Keratinocyte (primary cell): ENCODE results near the gene ZBTB46. TPM values are rescaled to one million over a fixed set of nuclear protein-coding genes. Genes with fewer than 3 reads are reported as not detected.

Experiments used
- DNase-seq: peaks from one replicate; pipeline ENCODE4 v3.0.0-alpha.2; 2011; ENCODE audit warnings: low read depth, missing footprints, low spot score
- FAIRE-seq: peaks from 2 replicates; lab custom pipeline; 2011; peaks lifted over from hg19 to GRCh38; lab: Jason Lieb, UNC
- H2AFZ ChIP-seq: 2 replicates; pipeline ENCODE4 v1.6.0; 2012; ENCODE audit warnings: low read length, control low read depth, inconsistent platforms; ENCODE audit not compliant: control insufficient read depth
- H3K27ac ChIP-seq: 2 replicates; pipeline ENCODE4 v1.5.1; 2011; ENCODE audit warnings: low read length; ENCODE audit not compliant: control insufficient read depth, insufficient read depth
- H3K27me3 ChIP-seq: 3 replicates; pipeline ENCODE4 v1.6.0; 2011; ENCODE audit warnings: low read length; ENCODE audit not compliant: control insufficient read depth, insufficient read depth; ENCODE audit errors: extremely low read depth
- H3K36me3 ChIP-seq, 2 experiments: 2 replicates in 1 of 2; 3 replicates in 1 of 2; pipeline ENCODE4 v1.5.1; 2011; ENCODE audit warnings: low read length in 2 of 2, mild to moderate bottlenecking in 1 of 2; ENCODE audit not compliant: control insufficient read depth in 2 of 2, insufficient read depth in 2 of 2; ENCODE audit errors: extremely low read depth in 1 of 2
- H3K4me1 ChIP-seq: 3 replicates; pipeline ENCODE4 v1.5.1; 2011; ENCODE audit warnings: low read length; ENCODE audit not compliant: control insufficient read depth, insufficient read depth; ENCODE audit errors: extremely low read depth
- H3K4me2 ChIP-seq: 3 replicates; pipeline ENCODE4 v1.6.0; 2011; ENCODE audit warnings: low read depth, low read length; ENCODE audit not compliant: control insufficient read depth, insufficient read depth; ENCODE audit errors: extremely low read depth
- H3K4me3 ChIP-seq, 3 experiments: fragments of 200-600 bp in 1 of 3; sonication (generic) in 1 of 3; 2 replicates in 2 of 3; 3 replicates in 1 of 3; pipeline ENCODE4 v1.5.1; 2011 to 2016; ENCODE audit warnings: low read length in 3 of 3, mild to moderate bottlenecking in 3 of 3, control low read depth in 2 of 3, inconsistent platforms in 1 of 3, low read depth in 1 of 3, mixed read lengths in 1 of 3, mixed run types in 1 of 3, moderate library complexity in 1 of 3; ENCODE audit not compliant: control insufficient read depth in 2 of 3, insufficient read depth in 2 of 3; ENCODE audit errors: extremely low read depth in 1 of 3
- H3K79me2 ChIP-seq: 2 replicates; pipeline ENCODE4 v1.6.0; 2012; ENCODE audit warnings: low read length; ENCODE audit not compliant: control insufficient read depth, insufficient read depth
- H3K9ac ChIP-seq: 3 replicates; pipeline ENCODE4 v1.6.0; 2011; ENCODE audit warnings: low read length; ENCODE audit not compliant: control insufficient read depth, insufficient read depth; ENCODE audit errors: extremely low read depth
- H3K9me1 ChIP-seq: 3 replicates; pipeline ENCODE4 v1.6.0; 2011; ENCODE audit warnings: low read length; ENCODE audit not compliant: control insufficient read depth, insufficient read depth; ENCODE audit errors: extremely low read depth
- H3K9me3 ChIP-seq: 2 replicates; pipeline ENCODE4 v1.5.1; 2012; ENCODE audit warnings: low read depth, low read length; ENCODE audit not compliant: control insufficient read depth
- H4K20me1 ChIP-seq: 3 replicates; pipeline ENCODE4 v1.6.0; 2011; ENCODE audit warnings: low read length; ENCODE audit not compliant: control insufficient read depth, insufficient read depth; ENCODE audit errors: extremely low read depth
- EZH2 ChIP-seq: IDR thresholded peaks from one replicate; pipeline ENCODE4 v1.6.1; 2012; ENCODE audit warnings: inconsistent platforms, mild to moderate bottlenecking, low read length, moderate library complexity
- dilution Hi-C: fragments of 300-500 bp; cut with MboI; formaldehyde crosslinking; loops from one replicate; pipeline ENCODE4 v1.7.0; 2020; ENCODE audit warnings: low sequenced_read_pairs; ENCODE audit not compliant: extremely low pct_ligation_motif_present
- polyA plus RNA-seq, 5 experiments: library from polyadenylated mRNA; depleted of rRNA in 3 of 5; stranded (reverse) in 3 of 5; stranded (forward) in 1 of 5; unstranded in 1 of 5; fragments of >200 nt; gene quantifications; 1 replicate in 1 of 5; 2 replicates in 3 of 5; 3 replicates in 1 of 5; pipeline versions ENCODE4 v1.2.1 to v1.2.3, GENCODE V29; 2011 to 2012; ENCODE audit warnings: missing spikeins in 2 of 5, low read depth in 1 of 5, low replicate concordance in 1 of 5
- TF ChIP-seq, protein P1 (sequence below), 3 experiments: IDR thresholded peaks in 1 of 3; conservative IDR thresholded peaks in 1 of 3; optimal IDR thresholded peaks in 1 of 3; 2 replicates in 2 of 3; 3 replicates in 1 of 3; pipeline versions ENCODE3 to v1.5.1; 2011; ENCODE audit warnings: low read length in 3 of 3, mild to moderate bottlenecking in 3 of 3, moderate library complexity in 2 of 3, control low read depth in 1 of 3, inconsistent platforms in 1 of 3; ENCODE audit not compliant: insufficient read depth in 2 of 3; ENCODE audit errors: extremely low read depth in 1 of 3

The ZBTB46 gene
- polyA plus RNA-seq, 1 donor (not counting 4 experiments of a cell fraction or from before 2014, with no cell fraction given): 0.12 TPM

GRCh38 chr20:63814891-63815614 is 16.0 kb downstream of the ZBTB46 start:
- H3K4me3 ChIP-seq: no peak overlapping the region
- H3K9me3 ChIP-seq: no peaks in the 10 kb centered on the region
- dilution Hi-C loops: no loop called here
- DNase-seq (no peak), FAIRE-seq (no peak)
- H3K36me3 ChIP-seq: no peaks in the 10 kb centered on the region
- no peaks in the 10 kb centered on the region for H3K79me2 ChIP-seq
- no peak overlapping the region for H3K9ac ChIP-seq
- H3K9me1 ChIP-seq: no peaks in the 10 kb centered on the region
- no peak for TF ChIP-seq EZH2
- TF ChIP-seq, protein P1, sequence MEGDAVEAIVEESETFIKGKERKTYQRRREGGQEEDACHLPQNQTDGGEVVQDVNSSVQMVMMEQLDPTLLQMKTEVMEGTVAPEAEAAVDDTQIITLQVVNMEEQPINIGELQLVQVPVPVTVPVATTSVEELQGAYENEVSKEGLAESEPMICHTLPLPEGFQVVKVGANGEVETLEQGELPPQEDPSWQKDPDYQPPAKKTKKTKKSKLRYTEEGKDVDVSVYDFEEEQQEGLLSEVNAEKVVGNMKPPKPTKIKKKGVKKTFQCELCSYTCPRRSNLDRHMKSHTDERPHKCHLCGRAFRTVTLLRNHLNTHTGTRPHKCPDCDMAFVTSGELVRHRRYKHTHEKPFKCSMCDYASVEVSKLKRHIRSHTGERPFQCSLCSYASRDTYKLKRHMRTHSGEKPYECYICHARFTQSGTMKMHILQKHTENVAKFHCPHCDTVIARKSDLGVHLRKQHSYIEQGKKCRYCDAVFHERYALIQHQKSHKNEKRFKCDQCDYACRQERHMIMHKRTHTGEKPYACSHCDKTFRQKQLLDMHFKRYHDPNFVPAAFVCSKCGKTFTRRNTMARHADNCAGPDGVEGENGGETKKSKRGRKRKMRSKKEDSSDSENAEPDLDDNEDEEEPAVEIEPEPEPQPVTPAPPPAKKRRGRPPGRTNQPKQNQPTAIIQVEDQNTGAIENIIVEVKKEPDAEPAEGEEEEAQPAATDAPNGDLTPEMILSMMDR (optimal IDR thresholded peaks at IDR 0.05 in 1 of 3, IDR thresholded peaks at IDR 0.05 in 1 of 3, conservative IDR thresholded peaks at IDR 0.05 in 1 of 3; ENCODE audit: extremely low read depth in 1 of 3, insufficient read depth in 2 of 3, low read length in 3 of 3): no peak
- no peak overlapping the region for H2AFZ ChIP-seq
- no peak overlapping the region for H3K27ac ChIP-seq
- H3K4me1 ChIP-seq: no peaks in the 10 kb centered on the region
- no peaks in the 10 kb centered on the region for H4K20me1 ChIP-seq
- H3K4me2 ChIP-seq: no peak overlapping the region
- peaks cover 8% of the 10 kb centered on the region for H3K27me3 ChIP-seq

- Histone ChIP-seq H3K27ac (no peak overlapping the region), H3K4me3 (no peak overlapping the region), H3K9me1 (no peaks in the 10 kb centered on the region), H3K27me3 (peaks cover 3% of the 10 kb centered on the region), H3K4me2 (no peak overlapping the region), H4K20me1 (no peaks in the 10 kb centered on the region), H3K79me2 (no peaks in the 10 kb centered on the region), H3K36me3 (no peaks in the 10 kb centered on the region), H3K9ac (no peak overlapping the region), H2AFZ (no peak overlapping the region), H3K4me1 (no peaks in the 10 kb centered on the region), H3K9me3 (no peaks in the 10 kb centered on the region)
- no peak for DNase-seq
- dilution Hi-C loops: no loop called here
- no peak for TF ChIP-seq EZH2
- TF ChIP-seq, protein P1 (optimal IDR thresholded peaks at IDR 0.05 in 1 of 3, IDR thresholded peaks at IDR 0.05 in 1 of 3, conservative IDR thresholded peaks at IDR 0.05 in 1 of 3; ENCODE audit: extremely low read depth in 1 of 3, insufficient read depth in 2 of 3, low read length in 3 of 3): no peak
- no peak for FAIRE-seq
Observed at GRCh38 chr20:63811491-63811875, 19.6 kb downstream of the ZBTB46 start.
